WTC11 (cell line): ENCODE measurements around the gene ZCWPW1. TPM values are rescaled to one million over a fixed set of nuclear protein-coding genes. Genes with fewer than 3 reads are reported as not detected.

Source experiments
- ATAC-seq: fragments of 200-7000 bp; cut with Tn5 transposase; 2 replicates; pipeline ENCODE4 v1.10.0; 2021; ENCODE audit warnings: mild to moderate bottlenecking, moderate library complexity
- CTCF ChIA-PET: fragments of 300-600 bp; sonication (Branson Sonifier 250); formaldehyde crosslinking; loops from one replicate; lab custom pipeline; 2021; ENCODE audit warnings: antibody characterized with exemption; lab: Charles Lee
- POLR2A ChIA-PET: fragments of 350-600 bp; sonication (Branson Sonifier 250); formaldehyde crosslinking; loops from one replicate; lab custom pipeline; 2021; ENCODE audit warnings: antibody characterized with exemption; lab: Charles Lee
- DNase-seq: peaks from one replicate; pipeline ENCODE4 v3.0.0; 2021; ENCODE audit warnings: low spot score
- H3K27ac Mint-ChIP-seq: 2 replicates; pipeline ENCODE4 v1.8.0; 2021; ENCODE audit warnings: mixed read lengths
- H3K27me3 Mint-ChIP-seq: 2 replicates; pipeline ENCODE4 v1.8.0; 2021; ENCODE audit warnings: low read depth, mild to moderate bottlenecking, moderate library complexity, mixed read lengths
- H3K36me3 Mint-ChIP-seq: 2 replicates; pipeline ENCODE4 v1.8.0; 2021; ENCODE audit warnings: mixed read lengths
- H3K4me1 Mint-ChIP-seq: 2 replicates; pipeline ENCODE4 v1.8.0; 2022; ENCODE audit warnings: mixed read lengths
- H3K4me3 Mint-ChIP-seq: 2 replicates; pipeline ENCODE4 v1.8.0; 2021; ENCODE audit warnings: mild to moderate bottlenecking, moderate library complexity, mixed read lengths
- H3K9me3 Mint-ChIP-seq: 2 replicates; pipeline ENCODE4 v1.8.0; 2021; ENCODE audit warnings: mixed read lengths
- ATF1 ChIP-seq: sonication (generic); formaldehyde crosslinking; IDR thresholded peaks from 2 replicates; pipeline ENCODE4 v1.8.1; 2023; ENCODE audit warnings: mild to moderate bottlenecking, moderate library complexity, missing genetic modification reagents
- CREB1 ChIP-seq: sonication (generic); formaldehyde crosslinking; IDR thresholded peaks from 2 replicates; pipeline ENCODE4 v1.8.0; 2023; ENCODE audit warnings: mild to moderate bottlenecking, missing genetic modification reagents
- CREM ChIP-seq: sonication (generic); formaldehyde crosslinking; IDR thresholded peaks from 2 replicates; pipeline ENCODE4 v1.8.1; 2022; ENCODE audit warnings: mild to moderate bottlenecking, missing genetic modification reagents, moderate library complexity
- ELF4 ChIP-seq: sonication (generic); formaldehyde crosslinking; IDR thresholded peaks from 2 replicates; pipeline ENCODE4 v1.8.1; 2022; ENCODE audit warnings: low read depth, mild to moderate bottlenecking, moderate library complexity, missing genetic modification reagents
- ESRRA ChIP-seq: sonication (generic); formaldehyde crosslinking; IDR thresholded peaks from 2 replicates; pipeline ENCODE4 v1.8.1; 2022; ENCODE audit warnings: mild to moderate bottlenecking, missing genetic modification reagents, borderline replicate concordance
- GRHL2 ChIP-seq: fragments of 250-450 bp; sonication (Bioruptor Pico); IDR thresholded peaks from 2 replicates; pipeline ENCODE4 v1.8.0; 2022; ENCODE audit warnings: mild to moderate bottlenecking, moderate library complexity; ENCODE audit not compliant: insufficient replicate concordance, severe bottlenecking
- JUN ChIP-seq: sonication (generic); formaldehyde crosslinking; IDR thresholded peaks from 2 replicates; pipeline ENCODE4 v1.8.0; 2023; ENCODE audit warnings: mild to moderate bottlenecking, missing genetic modification reagents
- KAT7 ChIP-seq: sonication (generic); formaldehyde crosslinking; IDR thresholded peaks from 2 replicates; pipeline ENCODE4 v1.8.1; 2023; ENCODE audit warnings: missing genetic modification reagents, mild to moderate bottlenecking, borderline replicate concordance
- NFE2L1 ChIP-seq: sonication (generic); formaldehyde crosslinking; IDR thresholded peaks from 2 replicates; pipeline ENCODE4 v1.8.1; 2023; ENCODE audit warnings: missing genetic modification reagents
- NR3C1 ChIP-seq: sonication (generic); formaldehyde crosslinking; conservative IDR thresholded peaks from 2 replicates; pipeline ENCODE4 v1.8.1; 2023; ENCODE audit warnings: low read depth, mild to moderate bottlenecking, missing genetic modification reagents
- OVOL2 ChIP-seq: fragments of 250-450 bp; sonication (Bioruptor Pico); IDR thresholded peaks from 2 replicates; pipeline ENCODE4 v1.9.0; 2021; ENCODE audit warnings: mild to moderate bottlenecking, borderline replicate concordance
- RORB ChIP-seq: fragments of 250-450 bp; sonication (Bioruptor Pico); IDR thresholded peaks from 2 replicates; pipeline ENCODE4 v1.9.0; 2021; ENCODE audit warnings: mild to moderate bottlenecking
- SOX15 ChIP-seq: fragments of 250-450 bp; sonication (Bioruptor Pico); IDR thresholded peaks from 2 replicates; pipeline ENCODE4 v1.9.0; 2021; ENCODE audit warnings: mild to moderate bottlenecking
- ZNF396 ChIP-seq: fragments of 250-450 bp; sonication (Bioruptor Pico); IDR thresholded peaks from 2 replicates; pipeline ENCODE4 v1.8.0; 2021; ENCODE audit warnings: mild to moderate bottlenecking, moderate library complexity, borderline replicate concordance
- ZNF423 ChIP-seq: fragments of 250-450 bp; sonication (Bioruptor Pico); IDR thresholded peaks from 2 replicates; pipeline ENCODE4 v2.1.2; 2022; ENCODE audit warnings: mild to moderate bottlenecking, moderate library complexity
- total RNA-seq: library from RNA; stranded (reverse); gene quantifications from 3 replicates; pipeline ENCODE4 v1.2.3, GENCODE V29; 2021
- TF ChIP-seq, protein P1 (sequence below): fragments of 250-450 bp; sonication (Bioruptor Pico); IDR thresholded peaks from 2 replicates; pipeline ENCODE4 v1.9.0; 2021; ENCODE audit warnings: mild to moderate bottlenecking
- TF ChIP-seq, protein P2 (sequence below): sonication (generic); formaldehyde crosslinking; IDR thresholded peaks from 2 replicates; pipeline ENCODE4 v1.8.1; 2023; ENCODE audit warnings: mild to moderate bottlenecking, missing genetic modification reagents, moderate library complexity
- TF ChIP-seq, protein P3 (sequence below): fragments of 250-450 bp; sonication (Bioruptor Pico); IDR thresholded peaks from 2 replicates; pipeline ENCODE4 v1.8.0; 2021; ENCODE audit warnings: mild to moderate bottlenecking
- TF ChIP-seq, protein P4 (sequence below): sonication (generic); formaldehyde crosslinking; IDR thresholded peaks from 2 replicates; pipeline ENCODE4 v1.8.0; 2022; ENCODE audit warnings: mild to moderate bottlenecking, missing genetic modification reagents
- TF ChIP-seq, protein P5 (sequence below): sonication (generic); formaldehyde crosslinking; IDR thresholded peaks from 2 replicates; pipeline ENCODE4 v1.8.0; 2023; ENCODE audit warnings: mild to moderate bottlenecking, missing genetic modification reagents
- TF ChIP-seq, protein P6 (sequence below): fragments of 200-600 bp; IDR thresholded peaks from 2 replicates; pipeline ENCODE4 v1.8.0; 2022; ENCODE audit warnings: antibody characterized with exemption
- TF ChIP-seq, protein P7 (sequence below): sonication (generic); formaldehyde crosslinking; conservative IDR thresholded peaks from 2 replicates; pipeline ENCODE4 v1.8.1; 2022; ENCODE audit warnings: mild to moderate bottlenecking, missing genetic modification reagents

The ZCWPW1 gene
- total RNA-seq, 1 experiment from 2014 or later, result 1.4 TPM

DNA sequence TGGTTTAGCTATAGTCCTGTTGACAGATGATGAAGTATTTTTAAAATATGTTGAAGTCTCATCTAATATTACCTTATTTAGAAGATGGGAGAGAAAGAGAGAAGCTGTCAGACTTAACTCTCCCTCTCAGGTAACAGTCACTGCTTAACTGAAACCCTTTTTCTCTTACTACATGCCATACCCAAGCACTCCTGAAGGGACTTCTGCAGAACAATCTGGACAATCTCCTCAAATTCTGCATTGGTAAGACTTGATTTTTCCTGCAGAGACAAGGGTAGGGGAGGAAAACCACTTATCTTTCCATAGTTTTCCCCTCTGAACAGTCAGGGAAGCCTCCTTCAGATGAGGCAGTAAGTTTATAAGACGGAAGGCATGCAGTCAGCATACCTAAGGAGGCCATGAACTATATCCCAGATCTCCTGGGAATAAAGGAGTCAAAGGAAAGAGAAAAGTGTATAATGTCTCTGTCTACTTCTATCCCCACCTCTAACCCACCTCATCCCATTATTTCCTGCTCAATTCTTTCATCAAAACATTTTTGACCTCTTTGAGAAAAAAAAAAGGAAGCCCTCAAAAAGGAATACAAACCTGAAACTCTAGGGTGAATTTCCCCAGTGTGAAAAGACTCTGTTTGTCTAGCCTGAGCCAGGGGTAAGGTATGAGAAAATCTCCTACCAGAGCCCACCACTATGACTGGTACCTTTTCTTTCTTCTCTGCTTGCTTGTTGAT, 9.4 kb downstream of the ZCWPW1 start (continued):
- TF ChIP-seq, protein P1, sequence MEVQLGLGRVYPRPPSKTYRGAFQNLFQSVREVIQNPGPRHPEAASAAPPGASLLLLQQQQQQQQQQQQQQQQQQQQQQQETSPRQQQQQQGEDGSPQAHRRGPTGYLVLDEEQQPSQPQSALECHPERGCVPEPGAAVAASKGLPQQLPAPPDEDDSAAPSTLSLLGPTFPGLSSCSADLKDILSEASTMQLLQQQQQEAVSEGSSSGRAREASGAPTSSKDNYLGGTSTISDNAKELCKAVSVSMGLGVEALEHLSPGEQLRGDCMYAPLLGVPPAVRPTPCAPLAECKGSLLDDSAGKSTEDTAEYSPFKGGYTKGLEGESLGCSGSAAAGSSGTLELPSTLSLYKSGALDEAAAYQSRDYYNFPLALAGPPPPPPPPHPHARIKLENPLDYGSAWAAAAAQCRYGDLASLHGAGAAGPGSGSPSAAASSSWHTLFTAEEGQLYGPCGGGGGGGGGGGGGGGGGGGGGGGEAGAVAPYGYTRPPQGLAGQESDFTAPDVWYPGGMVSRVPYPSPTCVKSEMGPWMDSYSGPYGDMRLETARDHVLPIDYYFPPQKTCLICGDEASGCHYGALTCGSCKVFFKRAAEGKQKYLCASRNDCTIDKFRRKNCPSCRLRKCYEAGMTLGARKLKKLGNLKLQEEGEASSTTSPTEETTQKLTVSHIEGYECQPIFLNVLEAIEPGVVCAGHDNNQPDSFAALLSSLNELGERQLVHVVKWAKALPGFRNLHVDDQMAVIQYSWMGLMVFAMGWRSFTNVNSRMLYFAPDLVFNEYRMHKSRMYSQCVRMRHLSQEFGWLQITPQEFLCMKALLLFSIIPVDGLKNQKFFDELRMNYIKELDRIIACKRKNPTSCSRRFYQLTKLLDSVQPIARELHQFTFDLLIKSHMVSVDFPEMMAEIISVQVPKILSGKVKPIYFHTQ (CRISPR knock-in tag), result no peak
- TF ChIP-seq CREB1 (CRISPR knock-in tag), result no peak
- TF ChIP-seq, protein P2, sequence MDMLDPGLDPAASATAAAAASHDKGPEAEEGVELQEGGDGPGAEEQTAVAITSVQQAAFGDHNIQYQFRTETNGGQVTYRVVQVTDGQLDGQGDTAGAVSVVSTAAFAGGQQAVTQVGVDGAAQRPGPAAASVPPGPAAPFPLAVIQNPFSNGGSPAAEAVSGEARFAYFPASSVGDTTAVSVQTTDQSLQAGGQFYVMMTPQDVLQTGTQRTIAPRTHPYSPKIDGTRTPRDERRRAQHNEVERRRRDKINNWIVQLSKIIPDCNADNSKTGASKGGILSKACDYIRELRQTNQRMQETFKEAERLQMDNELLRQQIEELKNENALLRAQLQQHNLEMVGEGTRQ (CRISPR knock-in tag), result no peak

DNA sequence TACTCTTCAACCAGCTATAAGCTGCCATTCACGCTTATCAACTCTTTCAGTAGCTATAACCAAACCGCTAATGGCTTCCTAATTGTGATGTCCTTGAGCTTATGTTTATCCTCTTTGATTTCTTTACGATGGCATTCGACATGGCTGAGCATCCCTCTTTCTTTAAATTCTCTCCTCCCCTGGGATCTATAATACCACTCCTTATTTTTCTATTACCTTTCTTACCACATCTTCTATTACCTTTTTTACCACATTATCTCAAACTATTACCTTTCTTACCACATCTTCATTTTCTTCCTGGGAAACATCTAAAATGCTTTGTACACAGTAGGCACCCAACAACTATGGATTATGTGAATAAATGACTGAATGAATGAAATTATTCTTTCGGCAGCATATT, 13.1 kb downstream of the ZCWPW1 start:
- no peak overlapping the region for H3K27ac Mint-ChIP-seq
- H3K4me1 Mint-ChIP-seq, result no peaks in the 10 kb centered on the region
- ATAC-seq, result no peak
- peaks cover 11% of the 10 kb centered on the region for H3K27me3 Mint-ChIP-seq
- CTCF ChIA-PET, result interaction anchor here (0.6 to 2.5 kb wide), 4 partner anchors 8 to 218 kb away, joined by 3 to 15 read pairs (median 4); partner anchors contain the start of gene MEPCE
- no peak overlapping the region for H3K4me3 Mint-ChIP-seq
- DNase-seq, result no peak
- H3K9me3 Mint-ChIP-seq, result no peaks in the 10 kb centered on the region
- TF ChIP-seq, protein P3, sequence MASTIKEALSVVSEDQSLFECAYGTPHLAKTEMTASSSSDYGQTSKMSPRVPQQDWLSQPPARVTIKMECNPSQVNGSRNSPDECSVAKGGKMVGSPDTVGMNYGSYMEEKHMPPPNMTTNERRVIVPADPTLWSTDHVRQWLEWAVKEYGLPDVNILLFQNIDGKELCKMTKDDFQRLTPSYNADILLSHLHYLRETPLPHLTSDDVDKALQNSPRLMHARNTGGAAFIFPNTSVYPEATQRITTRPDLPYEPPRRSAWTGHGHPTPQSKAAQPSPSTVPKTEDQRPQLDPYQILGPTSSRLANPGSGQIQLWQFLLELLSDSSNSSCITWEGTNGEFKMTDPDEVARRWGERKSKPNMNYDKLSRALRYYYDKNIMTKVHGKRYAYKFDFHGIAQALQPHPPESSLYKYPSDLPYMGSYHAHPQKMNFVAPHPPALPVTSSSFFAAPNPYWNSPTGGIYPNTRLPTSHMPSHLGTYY (CRISPR knock-in tag), result no peak
- TF ChIP-seq, protein P4, sequence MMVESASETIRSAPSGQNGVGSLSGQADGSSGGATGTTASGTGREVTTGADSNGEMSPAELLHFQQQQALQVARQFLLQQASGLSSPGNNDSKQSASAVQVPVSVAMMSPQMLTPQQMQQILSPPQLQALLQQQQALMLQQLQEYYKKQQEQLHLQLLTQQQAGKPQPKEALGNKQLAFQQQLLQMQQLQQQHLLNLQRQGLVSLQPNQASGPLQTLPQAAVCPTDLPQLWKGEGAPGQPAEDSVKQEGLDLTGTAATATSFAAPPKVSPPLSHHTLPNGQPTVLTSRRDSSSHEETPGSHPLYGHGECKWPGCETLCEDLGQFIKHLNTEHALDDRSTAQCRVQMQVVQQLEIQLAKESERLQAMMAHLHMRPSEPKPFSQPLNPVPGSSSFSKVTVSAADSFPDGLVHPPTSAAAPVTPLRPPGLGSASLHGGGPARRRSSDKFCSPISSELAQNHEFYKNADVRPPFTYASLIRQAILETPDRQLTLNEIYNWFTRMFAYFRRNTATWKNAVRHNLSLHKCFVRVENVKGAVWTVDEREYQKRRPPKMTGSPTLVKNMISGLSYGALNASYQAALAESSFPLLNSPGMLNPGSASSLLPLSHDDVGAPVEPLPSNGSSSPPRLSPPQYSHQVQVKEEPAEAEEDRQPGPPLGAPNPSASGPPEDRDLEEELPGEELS (CRISPR knock-in tag), result no peak
- TF ChIP-seq KAT7 (CRISPR knock-in tag) (no peak), ZNF423 (CRISPR knock-in tag) (no peak), SOX15 (CRISPR knock-in tag) (no peak), NR3C1 (no peak), ATF1 (CRISPR knock-in tag) (no peak), OVOL2 (CRISPR knock-in tag) (no peak), ESRRA (CRISPR knock-in tag) (no peak), CREM (no peak), GRHL2 (CRISPR knock-in tag) (no peak), JUN (CRISPR knock-in tag) (no peak), RORB (no peak), ELF4 (CRISPR knock-in tag) (no peak), ZNF396 (no peak), NFE2L1 (no peak)
- TF ChIP-seq, protein P5, sequence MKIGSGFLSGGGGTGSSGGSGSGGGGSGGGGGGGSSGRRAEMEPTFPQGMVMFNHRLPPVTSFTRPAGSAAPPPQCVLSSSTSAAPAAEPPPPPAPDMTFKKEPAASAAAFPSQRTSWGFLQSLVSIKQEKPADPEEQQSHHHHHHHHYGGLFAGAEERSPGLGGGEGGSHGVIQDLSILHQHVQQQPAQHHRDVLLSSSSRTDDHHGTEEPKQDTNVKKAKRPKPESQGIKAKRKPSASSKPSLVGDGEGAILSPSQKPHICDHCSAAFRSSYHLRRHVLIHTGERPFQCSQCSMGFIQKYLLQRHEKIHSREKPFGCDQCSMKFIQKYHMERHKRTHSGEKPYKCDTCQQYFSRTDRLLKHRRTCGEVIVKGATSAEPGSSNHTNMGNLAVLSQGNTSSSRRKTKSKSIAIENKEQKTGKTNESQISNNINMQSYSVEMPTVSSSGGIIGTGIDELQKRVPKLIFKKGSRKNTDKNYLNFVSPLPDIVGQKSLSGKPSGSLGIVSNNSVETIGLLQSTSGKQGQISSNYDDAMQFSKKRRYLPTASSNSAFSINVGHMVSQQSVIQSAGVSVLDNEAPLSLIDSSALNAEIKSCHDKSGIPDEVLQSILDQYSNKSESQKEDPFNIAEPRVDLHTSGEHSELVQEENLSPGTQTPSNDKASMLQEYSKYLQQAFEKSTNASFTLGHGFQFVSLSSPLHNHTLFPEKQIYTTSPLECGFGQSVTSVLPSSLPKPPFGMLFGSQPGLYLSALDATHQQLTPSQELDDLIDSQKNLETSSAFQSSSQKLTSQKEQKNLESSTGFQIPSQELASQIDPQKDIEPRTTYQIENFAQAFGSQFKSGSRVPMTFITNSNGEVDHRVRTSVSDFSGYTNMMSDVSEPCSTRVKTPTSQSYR (CRISPR knock-in tag), result no peak
- TF ChIP-seq, protein P6, sequence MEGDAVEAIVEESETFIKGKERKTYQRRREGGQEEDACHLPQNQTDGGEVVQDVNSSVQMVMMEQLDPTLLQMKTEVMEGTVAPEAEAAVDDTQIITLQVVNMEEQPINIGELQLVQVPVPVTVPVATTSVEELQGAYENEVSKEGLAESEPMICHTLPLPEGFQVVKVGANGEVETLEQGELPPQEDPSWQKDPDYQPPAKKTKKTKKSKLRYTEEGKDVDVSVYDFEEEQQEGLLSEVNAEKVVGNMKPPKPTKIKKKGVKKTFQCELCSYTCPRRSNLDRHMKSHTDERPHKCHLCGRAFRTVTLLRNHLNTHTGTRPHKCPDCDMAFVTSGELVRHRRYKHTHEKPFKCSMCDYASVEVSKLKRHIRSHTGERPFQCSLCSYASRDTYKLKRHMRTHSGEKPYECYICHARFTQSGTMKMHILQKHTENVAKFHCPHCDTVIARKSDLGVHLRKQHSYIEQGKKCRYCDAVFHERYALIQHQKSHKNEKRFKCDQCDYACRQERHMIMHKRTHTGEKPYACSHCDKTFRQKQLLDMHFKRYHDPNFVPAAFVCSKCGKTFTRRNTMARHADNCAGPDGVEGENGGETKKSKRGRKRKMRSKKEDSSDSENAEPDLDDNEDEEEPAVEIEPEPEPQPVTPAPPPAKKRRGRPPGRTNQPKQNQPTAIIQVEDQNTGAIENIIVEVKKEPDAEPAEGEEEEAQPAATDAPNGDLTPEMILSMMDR, result no peak
- TF ChIP-seq, protein P7, sequence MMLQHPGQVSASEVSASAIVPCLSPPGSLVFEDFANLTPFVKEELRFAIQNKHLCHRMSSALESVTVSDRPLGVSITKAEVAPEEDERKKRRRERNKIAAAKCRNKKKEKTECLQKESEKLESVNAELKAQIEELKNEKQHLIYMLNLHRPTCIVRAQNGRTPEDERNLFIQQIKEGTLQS (CRISPR knock-in tag), result no peak
- H3K36me3 Mint-ChIP-seq, result no peaks in the 10 kb centered on the region
- POLR2A ChIA-PET, result interaction anchor here (0.6 to 1.5 kb wide), 3 partner anchors 14 to 25 kb away, joined by 3 to 10 read pairs (median 6); no protein-coding TSS in a partner anchor
